Muscle of arm (tissue), 14 donors: ENCODE data around the gene POLR2F. TPM values are rescaled to one million over a fixed set of nuclear protein-coding genes. Genes with fewer than 3 reads are reported as not detected.
A peak's percentile ranks its signal among the peaks of the same experiment; 100 is the strongest.

Experiments used
- DNase-seq: peaks from one replicate; pipeline ENCODE4 v3.0.0-alpha.2; 2013
- long read RNA-seq, 11 donors: transcript quantifications; one replicate each; lab custom pipeline, GENCODE V29; 2026
- polyA plus RNA-seq, 12 donors: library from polyadenylated mRNA; unstranded; fragments of 120-200 nt; gene quantifications; one replicate each; pipeline ENCODE4 v1.2.1, GENCODE V29; 2013; ENCODE audit not compliant: insufficient read length in 12 of 12

Gene POLR2F
- polyA plus RNA-seq = 10 to 100 TPM in 11 of 12 donors, not detected in 1; 29.5 to 53.0 (median 41.3) TPM
- long read RNA-seq, donor 1, transcript POLR2F-205 (5 exons, 2,106 nt) = major isoform, 68 of 71 reads
- long read RNA-seq, donor 1, partial matches to known transcripts = 0 of 71 reads
- long read RNA-seq, donor 1, other reads (novel, unspliced or antisense) = 0 of 71 reads
- long read RNA-seq, donor 2, transcript POLR2F-205 (5 exons, 2,106 nt) = major isoform, 52 of 61 reads
- long read RNA-seq, donor 2, partial matches to known transcripts = 5 of 61 reads
- long read RNA-seq, donor 2, other reads (novel, unspliced or antisense) = 0 of 61 reads
- long read RNA-seq, donor 3, transcript POLR2F-205 (5 exons, 2,106 nt) = major isoform, 23 of 25 reads
- long read RNA-seq, donor 3, partial matches to known transcripts = 0 of 25 reads
- long read RNA-seq, donor 3, other reads (novel, unspliced or antisense) = 0 of 25 reads
- long read RNA-seq, donor 4, transcript POLR2F-205 (5 exons, 2,106 nt) = major isoform, 11 of 12 reads
- long read RNA-seq, donor 4, partial matches to known transcripts = 0 of 12 reads
- long read RNA-seq, donor 4, other reads (novel, unspliced or antisense) = 0 of 12 reads
- long read RNA-seq, donor 5, transcript POLR2F-205 (5 exons, 2,106 nt) = major isoform, 50 of 72 reads
- long read RNA-seq, donor 5, partial matches to known transcripts = 9 of 72 reads
- long read RNA-seq, donor 5, other reads (novel, unspliced or antisense) = 7 of 72 reads
- long read RNA-seq, donor 6, transcript POLR2F-205 (5 exons, 2,106 nt) = major isoform, 29 of 32 reads
- long read RNA-seq, donor 6, partial matches to known transcripts = 0 of 32 reads
- long read RNA-seq, donor 6, other reads (novel, unspliced or antisense) = 0 of 32 reads
- long read RNA-seq, donor 7, transcript POLR2F-205 (5 exons, 2,106 nt) = major isoform, 21 of 22 reads
- long read RNA-seq, donor 7, partial matches to known transcripts = 0 of 22 reads
- long read RNA-seq, donor 7, other reads (novel, unspliced or antisense) = 0 of 22 reads
- long read RNA-seq, donor 8, transcript POLR2F-205 (5 exons, 2,106 nt) = major isoform, 45 of 51 reads
- long read RNA-seq, donor 8, partial matches to known transcripts = 0 of 51 reads
- long read RNA-seq, donor 8, other reads (novel, unspliced or antisense) = 0 of 51 reads
- long read RNA-seq, donor 9, transcript POLR2F-205 (5 exons, 2,106 nt) = major isoform, 23 of 25 reads
- long read RNA-seq, donor 9, partial matches to known transcripts = 0 of 25 reads
- long read RNA-seq, donor 9, other reads (novel, unspliced or antisense) = 0 of 25 reads
- long read RNA-seq, donor 10, transcript POLR2F-205 (5 exons, 2,106 nt) = major isoform, 35 of 40 reads
- long read RNA-seq, donor 10, partial matches to known transcripts = 0 of 40 reads
- long read RNA-seq, donor 10, other reads (novel, unspliced or antisense) = 0 of 40 reads
- long read RNA-seq, donor 11, transcript POLR2F-205 (5 exons, 2,106 nt) = major isoform, 52 of 62 reads
- long read RNA-seq, donor 11, partial matches to known transcripts = 0 of 62 reads
- long read RNA-seq, donor 11, other reads (novel, unspliced or antisense) = 5 of 62 reads

DNA sequence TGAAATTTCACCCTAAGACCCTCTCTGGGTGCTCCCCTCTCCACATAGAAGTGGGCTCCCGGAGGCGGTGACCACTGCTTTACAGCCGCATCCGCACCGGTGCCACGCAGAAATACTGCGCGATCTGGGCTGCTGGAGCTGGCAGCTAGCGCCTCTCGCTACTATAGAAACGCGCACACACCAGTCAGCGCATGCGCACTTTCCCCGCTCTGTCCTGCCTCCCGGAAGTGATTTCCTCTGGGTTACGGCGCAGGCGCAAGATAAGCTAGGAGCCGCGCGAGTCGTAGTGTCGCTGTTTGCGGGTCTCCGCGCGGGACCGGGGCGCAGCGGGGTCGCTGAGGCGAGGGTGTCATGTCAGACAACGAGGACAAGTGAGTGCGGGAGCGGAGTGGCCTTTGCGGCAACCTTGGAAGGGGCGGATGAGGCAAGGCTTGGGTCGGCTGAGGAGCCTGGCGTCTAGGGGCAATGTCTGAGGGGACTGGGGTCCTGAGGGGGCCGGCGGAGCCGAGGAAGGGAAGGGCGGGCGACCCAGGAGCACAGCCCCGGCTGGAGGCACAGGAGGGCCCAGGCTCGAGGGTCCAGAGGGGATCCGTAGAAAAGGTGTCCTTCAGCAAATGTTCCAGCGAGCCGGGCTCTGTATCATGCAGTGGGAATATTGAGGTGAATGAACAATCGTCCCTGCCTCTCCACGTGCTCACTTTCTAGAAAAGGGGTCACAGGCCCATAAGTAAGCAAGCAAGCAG is at the start of gene POLR2F, which contains the start of gene C22orf23:
Gene POLR2F (plus strand): TSS at position 263 of the 743 bp plus-strand sequence. CDS start 89 bp downstream, at position 352.
Gene C22orf23 (minus strand): TSS at position 165 of the 743 bp plus-strand sequence. CDS start 452 bp downstream, outside the sequence.
- peak; percentile 97 for DNase-seq

DNA sequence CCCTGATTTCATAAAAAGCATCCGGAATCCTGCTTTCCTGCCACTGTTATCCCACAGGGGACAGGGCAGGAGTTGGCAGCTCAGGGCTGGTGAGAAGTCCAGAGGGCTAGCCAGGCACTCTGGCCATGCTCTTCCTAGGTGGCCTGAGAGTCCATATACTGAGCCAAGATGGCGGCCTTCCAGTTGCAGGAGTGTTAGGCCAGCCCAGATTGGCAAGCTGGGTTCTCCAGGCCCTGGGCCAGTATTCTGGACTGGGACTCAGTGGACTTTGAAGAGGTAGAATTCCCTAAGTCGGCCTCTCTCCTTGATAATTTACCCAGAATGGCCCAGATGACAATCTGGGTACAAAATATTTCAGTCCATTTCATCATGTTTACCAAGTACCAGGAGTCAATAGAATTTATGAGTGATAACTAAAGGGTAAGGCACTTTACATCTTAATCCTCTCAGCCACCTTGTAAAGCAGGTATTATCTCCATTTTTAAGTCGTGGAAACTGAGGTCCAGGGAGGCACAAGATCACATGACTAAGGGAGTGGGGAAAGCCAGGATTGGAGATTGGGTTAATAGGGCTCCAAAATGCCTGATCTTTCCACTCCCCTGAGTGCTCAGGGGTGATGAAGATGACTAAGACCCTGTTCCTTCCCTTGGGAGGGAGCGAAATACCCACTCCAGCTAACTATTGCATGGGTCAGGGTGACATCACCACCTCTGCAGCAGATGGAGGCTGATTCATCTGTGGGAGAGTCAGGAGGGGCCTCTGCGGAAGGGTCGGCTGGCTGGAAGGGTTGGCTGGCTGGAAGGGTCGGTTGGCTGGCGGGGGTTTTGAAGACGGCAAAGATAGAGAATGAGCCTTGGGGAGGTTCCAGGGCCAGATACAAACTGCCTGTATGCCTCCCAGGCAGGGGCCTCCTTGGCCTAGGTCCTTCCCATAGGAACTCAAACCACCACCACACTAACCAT is 48.6 kb upstream of the POLR2F start:
- no peak for DNase-seq

DNA sequence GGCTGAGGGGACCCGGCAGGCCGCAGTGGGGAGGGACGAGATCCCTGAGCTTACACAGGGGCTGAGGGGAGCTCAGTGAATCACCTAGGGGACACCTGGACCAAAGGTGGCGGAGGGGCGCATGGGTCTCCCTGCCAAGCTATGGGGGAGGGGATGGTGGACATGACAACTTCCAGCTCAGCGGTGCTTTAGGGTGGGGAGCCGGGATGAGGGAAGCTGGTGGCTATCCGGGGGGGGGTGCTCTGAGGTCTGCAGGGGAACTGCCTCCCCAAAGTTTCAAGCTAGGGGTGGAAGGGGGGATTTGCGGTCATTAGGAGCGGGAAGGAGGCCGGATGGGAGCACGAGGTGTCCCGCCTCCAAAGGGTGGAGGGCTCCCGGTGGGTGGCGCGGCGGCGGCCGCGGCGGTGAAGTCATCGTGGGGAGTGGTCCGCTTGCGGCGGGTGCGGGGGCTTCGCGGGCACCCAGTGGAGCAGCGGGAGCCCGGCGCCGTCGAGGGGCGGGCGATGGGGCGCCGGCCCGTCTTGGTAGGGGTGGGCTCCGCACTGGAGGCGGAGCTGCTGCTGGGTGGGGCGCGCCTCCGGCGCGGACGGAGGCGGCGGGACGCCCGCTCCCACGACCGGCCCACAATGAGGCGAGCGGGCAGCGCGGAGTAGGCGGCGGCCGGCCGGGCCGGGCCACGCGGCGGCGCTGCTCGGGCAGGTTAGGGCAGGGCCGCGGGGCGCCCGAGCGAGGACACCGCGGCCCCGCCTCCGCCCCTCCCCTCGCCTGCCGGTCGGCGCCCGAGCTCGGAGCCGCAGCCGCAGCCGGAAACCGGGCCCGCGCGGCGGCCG is 47.8 kb upstream of the POLR2F start, which contains the start of gene MICALL1:
Gene MICALL1 (plus strand): TSS at position 764 of the 830 bp plus-strand sequence. CDS start 126 bp downstream, outside the sequence.
- DNase-seq = no peak

DNA sequence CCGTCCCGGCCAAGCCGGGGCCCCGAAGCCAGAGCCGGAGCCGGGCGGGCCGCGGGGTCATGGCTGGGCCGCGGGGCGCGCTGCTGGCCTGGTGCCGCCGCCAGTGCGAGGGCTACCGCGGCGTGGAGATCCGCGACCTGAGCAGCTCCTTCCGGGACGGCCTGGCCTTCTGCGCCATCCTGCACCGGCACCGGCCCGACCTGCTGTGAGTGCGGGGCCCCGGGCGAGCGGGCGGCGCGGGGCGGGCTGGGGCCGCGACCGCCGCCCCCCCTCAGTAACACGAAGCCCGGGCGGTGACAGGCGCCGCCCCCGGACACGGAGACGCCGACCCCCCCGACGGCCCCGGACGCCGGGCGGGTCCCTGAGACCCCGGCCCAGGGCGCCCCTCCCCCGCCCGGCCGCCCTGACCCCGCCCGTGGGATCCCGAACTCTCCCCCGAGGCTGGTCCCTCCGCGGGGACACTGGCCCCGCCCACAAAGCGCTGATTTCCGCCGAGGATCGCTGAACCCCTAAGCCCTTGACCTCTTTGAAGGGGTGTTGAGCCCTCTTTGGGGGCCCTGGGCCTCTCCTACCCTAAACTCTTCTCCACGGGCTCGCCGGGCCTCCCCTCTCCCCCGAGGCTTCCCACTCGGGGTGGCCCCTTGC is 47.0 kb upstream of the POLR2F start:
- no peak for DNase-seq

DNA sequence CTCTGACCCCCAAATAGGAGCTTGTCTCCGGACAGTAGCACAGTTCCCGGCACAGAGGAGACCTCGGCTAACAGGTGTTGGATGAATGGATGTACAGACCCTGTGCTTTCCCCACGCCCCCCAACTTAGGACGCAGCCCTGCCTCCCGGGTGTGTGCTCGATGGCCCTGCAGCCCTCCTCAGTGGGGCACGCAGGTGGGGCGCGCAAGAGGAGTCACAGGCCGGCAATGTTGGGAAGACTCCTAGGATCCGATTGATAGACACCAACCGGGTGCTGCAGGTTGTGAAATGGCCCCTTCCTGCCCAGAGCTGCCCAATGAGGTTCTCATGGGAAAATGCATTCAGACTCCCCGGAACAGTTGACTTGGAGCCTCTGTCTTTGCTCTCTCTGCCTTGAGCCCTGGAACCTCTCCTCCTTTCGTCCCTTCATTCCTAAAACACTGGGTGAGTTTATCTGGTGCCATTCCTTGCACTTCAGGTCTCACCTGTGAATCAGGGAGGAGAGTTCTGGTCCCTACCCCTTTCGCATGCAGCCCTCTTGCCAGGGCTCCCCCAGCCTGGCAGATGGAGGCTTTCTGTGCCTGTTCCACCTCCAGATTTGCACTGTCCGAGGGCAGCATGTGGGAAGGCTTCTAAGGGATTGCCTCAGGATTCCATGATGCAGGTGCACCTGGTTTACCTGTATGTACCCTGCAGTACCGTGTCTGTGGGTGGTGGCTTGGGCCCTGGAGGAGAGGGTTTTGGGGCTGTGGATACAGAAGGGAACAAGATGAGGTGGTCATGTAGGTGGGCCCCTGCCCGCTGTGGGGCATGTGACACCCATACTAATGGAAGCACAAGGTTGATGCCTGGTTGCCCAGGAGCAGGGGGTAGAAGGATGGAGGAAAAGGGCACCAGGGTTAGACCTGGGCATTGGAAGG is 46.2 kb upstream of the POLR2F start:
- no peak for DNase-seq

DNA sequence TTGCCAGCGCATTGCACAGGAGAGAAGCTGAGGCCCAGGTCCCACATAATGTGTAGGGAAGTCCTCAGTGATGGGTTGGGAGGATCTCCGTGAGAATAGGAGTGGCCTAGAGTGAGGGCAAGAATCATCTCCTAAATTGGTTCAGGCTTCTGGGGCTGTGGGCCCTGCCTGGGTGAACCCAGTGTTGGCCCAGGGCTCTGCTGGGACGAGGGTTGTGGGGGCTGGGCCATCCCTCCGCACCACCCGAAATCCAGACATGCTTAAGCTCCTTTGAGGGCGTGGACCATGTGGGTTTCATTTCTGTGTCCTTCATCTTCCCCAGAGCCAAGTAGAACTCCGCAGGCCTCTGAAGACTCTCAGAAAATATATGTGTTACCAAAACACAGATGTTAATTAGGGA is 43.7 kb upstream of the POLR2F start:
- no peak for DNase-seq

DNA sequence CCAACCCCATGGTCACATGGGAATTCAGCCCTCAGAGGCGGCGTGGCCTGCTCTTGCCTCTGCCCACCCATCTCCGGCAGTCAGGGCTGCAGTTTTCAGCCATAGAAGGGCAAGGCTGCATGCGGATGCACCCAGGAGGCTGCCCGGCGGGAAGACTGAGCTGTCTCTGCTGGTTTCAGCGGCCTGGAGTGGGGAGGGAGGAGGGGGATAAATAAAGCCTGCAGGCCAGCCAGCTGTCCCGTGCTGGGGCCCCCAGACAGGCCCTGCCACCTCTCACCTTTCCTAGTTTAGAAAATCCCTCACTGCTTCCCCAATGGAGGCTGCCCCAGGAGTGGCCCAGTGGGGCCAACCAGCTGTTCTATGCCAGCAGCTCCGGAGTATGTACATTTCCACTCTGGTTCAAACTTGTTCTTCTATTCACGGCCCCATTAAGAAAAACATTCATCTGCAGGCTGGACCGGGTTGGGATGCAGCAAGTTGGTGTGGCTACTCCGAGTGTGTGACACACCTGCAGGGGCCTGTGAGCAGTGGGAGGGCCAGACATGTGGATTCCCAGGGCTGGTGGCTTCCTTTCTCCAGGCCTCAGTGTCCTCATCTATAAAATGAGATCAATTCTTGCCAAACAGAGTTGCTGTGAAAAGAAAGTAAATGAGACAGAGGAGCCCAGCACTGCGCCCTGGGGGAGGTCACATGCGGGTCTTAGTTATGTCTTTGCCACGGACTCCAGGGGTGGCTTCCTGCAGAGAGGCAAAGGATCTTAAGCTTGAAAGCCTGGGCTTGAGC is 42.4 kb upstream of the POLR2F start:
- no peak for DNase-seq

DNA sequence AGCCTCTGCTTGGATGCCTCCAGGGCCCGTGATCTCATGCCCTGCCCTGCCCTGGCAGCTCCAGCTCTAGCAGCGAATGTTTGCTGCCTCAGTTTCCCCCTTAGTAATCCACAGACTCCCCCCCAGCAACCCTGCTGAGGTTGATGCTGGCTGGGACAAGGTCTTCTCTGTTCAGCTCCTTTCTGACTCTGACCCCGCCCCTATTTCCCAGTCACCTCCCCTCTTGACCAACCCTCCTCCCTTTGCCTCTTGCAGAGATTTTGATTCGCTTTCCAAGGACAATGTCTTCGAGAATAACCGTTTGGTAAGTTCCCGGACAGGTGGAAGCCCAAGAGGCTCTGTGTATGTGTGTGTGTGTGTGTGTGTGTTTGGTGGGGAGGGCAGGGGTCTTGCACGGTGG is 41.8 kb upstream of the POLR2F start:
- no peak for DNase-seq

DNA sequence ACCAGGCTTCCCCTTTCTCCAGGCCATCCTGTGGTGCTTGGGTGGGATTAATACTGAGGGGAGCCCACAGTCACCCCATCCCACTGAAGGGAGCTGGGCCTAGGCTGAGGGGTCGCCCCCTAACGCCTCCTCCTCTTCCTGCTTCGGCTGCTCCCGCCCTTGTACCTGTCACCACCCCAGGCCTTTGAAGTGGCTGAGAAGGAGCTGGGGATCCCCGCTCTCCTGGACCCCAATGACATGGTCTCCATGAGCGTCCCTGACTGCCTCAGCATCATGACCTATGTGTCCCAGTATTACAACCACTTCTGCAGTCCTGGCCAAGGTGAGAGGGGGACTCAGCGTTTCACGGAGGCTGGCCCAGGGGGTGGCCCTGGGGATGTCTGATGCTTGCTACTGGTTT is 41.3 kb upstream of the POLR2F start:
- DNase-seq = no peak

DNA sequence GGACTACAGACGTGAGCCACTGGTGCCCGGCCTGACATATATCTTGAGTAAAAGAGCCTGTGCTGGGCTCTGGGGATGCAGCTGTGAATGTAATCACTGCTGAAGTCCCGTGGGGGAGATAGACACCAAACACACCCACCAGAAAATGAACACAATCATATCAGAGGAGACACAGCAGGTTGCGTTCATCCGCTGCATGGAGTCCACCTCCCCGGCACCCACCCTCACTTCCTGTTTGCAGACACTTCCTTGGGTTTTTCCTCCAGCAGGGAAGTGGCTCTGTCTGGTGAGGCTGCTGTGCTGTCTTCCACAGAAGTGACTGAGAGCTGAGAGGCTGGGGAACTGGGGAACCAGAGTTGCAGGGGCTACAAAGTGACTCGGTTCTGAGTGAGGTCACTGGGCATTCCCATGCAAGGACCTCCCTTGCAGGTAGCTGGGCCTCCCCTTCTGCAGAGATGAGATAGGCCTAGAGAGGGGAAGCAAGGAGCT is 40.2 kb upstream of the POLR2F start:
- DNase-seq = no peak

DNA sequence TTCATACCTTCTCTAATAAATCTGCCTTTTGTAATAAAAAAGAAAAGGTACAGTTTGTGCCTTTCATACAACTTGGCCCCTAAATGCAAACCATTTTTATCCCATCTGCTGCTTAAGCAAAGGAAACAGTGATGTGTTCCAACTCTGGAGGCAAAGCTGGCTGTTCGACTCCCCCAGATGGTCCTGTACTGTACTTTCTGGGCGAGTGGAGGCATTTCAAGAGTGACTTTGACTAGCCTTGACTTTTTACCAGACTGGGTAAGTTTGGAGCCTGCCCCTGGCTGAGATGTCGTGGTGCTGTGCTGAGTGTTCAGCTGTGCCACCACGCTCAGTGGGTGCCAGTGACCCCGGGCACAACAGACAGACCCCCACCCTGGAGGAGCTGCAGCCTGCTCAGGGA is 37.2 kb upstream of the POLR2F start:
- no peak for DNase-seq

DNA sequence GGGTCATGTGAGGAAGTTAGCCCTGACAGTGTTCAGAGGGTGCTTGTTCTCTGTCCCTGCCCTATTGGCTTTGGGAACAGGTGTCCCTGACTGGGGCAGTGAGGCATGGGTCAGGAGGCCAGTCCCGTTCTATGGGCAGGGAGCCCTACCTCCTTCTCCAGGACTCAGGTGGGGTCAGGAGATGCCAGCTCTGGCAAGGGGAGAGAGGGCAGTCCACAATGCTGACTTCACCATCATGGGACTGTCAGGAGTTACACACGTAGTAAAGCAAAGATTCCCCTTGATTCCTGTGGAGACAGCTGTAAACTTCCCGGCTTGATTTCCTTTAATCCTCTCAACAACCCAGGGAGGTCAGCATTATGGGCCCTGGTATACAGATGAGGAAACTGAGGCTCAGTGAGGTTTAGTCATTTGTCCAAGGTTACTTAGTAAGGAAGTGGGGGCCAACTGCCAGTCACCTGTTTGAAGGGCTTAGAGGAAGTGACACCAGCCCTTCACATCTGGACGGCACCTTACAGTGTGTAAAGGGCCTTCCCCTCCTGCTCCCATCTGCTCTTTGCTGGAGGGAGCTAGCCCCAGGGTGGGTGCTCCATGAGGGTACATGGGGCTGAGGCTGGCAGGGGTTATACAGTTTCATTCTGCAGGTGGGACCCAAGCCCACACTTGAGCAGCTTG is 35.5 kb upstream of the POLR2F start:
- no peak for DNase-seq

DNA sequence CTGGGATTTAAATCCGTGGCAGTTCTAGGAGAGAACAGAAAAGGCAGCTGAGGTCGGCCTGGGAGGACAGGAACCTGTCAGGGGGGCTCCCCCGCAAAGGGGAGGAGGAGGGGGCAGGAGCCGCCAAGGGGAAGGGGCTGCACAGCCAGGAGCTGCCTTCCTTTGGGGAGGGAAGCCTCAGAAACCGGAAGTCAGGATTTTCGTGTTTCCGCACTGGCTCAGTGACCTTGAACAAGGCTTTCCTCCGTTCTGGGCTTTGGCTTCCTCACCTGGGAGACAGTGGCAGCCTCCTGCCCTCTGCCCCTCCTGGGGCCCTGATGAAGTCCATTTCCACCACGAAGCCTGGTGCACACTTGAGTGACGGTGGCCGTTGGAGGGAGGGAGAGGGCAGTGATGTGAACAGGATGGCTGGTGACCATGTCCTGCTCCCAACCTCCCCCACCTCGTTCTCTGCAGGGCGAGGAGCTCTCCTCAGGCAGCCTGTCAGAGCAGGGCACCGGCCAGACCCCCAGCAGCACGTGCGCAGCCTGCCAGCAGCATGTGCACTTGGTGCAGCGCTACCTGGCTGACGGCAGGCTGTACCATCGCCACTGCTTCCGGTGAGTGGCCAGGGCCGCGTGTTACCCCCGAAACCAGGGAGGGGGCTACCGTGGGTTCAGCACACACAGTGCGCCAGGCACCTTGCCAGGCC is 34.8 kb upstream of the POLR2F start:
- DNase-seq = no peak

DNA sequence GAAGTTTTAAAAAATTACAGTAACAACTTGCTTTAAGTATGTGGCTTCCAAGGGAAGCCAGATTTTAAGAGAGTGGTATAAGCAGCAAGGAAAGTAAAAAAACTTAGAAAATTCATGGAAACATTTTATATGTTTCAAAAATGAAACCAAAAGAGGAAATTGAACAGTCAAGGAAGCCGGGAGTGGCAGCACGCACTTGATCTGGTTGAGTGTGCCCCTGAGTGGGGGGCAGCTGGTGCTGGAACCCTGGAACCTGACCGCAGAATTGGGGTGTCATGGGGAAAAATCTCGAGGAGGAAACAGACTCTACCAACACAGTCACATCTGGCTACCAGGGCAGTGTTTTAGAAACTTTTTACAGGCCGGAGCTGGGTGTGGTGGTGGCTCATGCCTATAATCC is 33.4 kb upstream of the POLR2F start:
- DNase-seq = no peak
